H1 (cell line): ENCODE results near the gene TSTD2. TPM values are rescaled to one million over a fixed set of nuclear protein-coding genes. Genes with fewer than 3 reads are reported as not detected.

ENCODE experiments used
- ATF3 ChIP-seq: IDR thresholded peaks from 2 replicates; pipeline ENCODE4 v1.6.1; 2011; ENCODE audit warnings: low read depth, mild to moderate bottlenecking, low read length; ENCODE audit not compliant: insufficient read depth
- CTBP2 ChIP-seq: IDR thresholded peaks from 2 replicates; pipeline ENCODE4 v1.7.0; 2011; ENCODE audit warnings: borderline replicate concordance, mild to moderate bottlenecking, moderate library complexity, mixed read lengths, low read length; ENCODE audit not compliant: insufficient read depth, insufficient read length
- KDM4A ChIP-seq: IDR thresholded peaks from one replicate; pipeline ENCODE4 v1.7.1; 2012; ENCODE audit warnings: low read depth, mild to moderate bottlenecking, moderate library complexity, low read length, inconsistent platforms; ENCODE audit not compliant: severe bottlenecking
- PHF8 ChIP-seq: fragments of 200-600 bp; sonication (generic); conservative IDR thresholded peaks from 2 replicates; pipeline ENCODE4 v1.7.1; 2012; ENCODE audit warnings: low read depth, mild to moderate bottlenecking, inconsistent platforms, low read length, moderate library complexity
- TAF7 ChIP-seq: optimal IDR thresholded peaks from 2 replicates; pipeline ENCODE3; 2011; ENCODE audit warnings: low read depth, mild to moderate bottlenecking, inconsistent platforms, low read length, moderate library complexity, borderline replicate concordance
- YY1 ChIP-seq: IDR thresholded peaks from 2 replicates; pipeline ENCODE4 v1.6.1; 2011; ENCODE audit warnings: low read depth, mild to moderate bottlenecking, low read length
- polyA plus RNA-seq, 7 experiments: library from polyadenylated mRNA; depleted of rRNA in 3 of 7; stranded (reverse) in 5 of 7; unstranded in 2 of 7; fragments of >200 nt in 5 of 7; fragments of 200-250 nt in 2 of 7; gene quantifications; 1 replicate in 5 of 7; 2 replicates in 1 of 7; 4 replicates in 1 of 7; pipeline versions ENCODE4 v1.2.1 to v1.2.3, GENCODE V29; 2011 to 2013; ENCODE audit warnings: missing spikeins in 2 of 7, mixed read lengths in 2 of 7
- total RNA-seq: library from RNA; stranded (reverse); fragmentation: NEBNext Ultra II Directional; extraction: Animal tissue kit (Norgen Biotek cat#: 25700); gene quantifications from 2 replicates; pipeline ENCODE4 v1.2.1, GENCODE V29; 2021

Gene TSTD2
- total and polyA plus RNA-seq, 2 of the 8 experiments (the other 6 are each of a cell fraction or from before 2014, with no cell fraction given) = 16.1 to 17.5 TPM

DNA sequence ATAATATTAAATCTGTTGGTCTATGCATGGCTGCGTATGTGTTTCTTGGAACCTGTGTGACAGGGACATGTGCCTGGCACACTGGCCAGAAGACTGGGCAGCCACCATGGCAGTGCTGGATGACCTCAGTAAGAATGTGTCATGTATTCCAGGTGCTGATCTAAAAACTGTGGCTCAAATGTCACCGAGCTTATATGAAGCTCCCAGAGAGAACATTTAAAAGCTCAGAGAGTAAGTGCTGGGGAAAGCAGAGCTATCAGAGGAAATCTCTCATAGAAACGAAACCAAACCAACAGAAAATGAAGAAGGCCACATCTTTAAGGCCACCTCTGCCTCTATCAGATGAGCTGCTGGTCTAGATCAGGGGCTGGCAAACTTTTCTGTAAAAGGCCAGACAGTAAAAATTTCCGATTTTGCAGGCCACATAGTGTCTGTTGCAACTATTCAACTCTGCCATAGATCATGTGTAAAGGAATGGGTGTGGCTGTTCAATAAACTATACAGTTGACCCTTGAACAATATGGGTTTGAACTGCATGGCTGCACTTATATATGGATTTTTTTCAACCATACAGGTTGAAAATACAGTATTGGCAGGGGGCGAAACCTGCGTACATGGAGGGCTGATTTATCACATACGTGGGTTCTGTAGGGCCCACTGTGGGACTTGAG, 31.8 kb downstream of the TSTD2 start (continued):
- TF ChIP-seq ATF3 = no peak
- TF ChIP-seq TAF7 = no peak
- no peak for TF ChIP-seq PHF8
- no peak for TF ChIP-seq YY1
- TF ChIP-seq CTBP2 = no peak
- TF ChIP-seq KDM4A = no peak
